B cell (primary cell): ENCODE data around the gene ANTXR1. TPM values are rescaled to one million over a fixed set of nuclear protein-coding genes. Genes with fewer than 3 reads are reported as not detected.

Source experiments
- ATAC-seq: fragments of 200-7000 bp; cut with Tn5 transposase; one replicate; pipeline ENCODE4 v1.10.0; 2021; ENCODE audit warnings: low read depth, mild to moderate bottlenecking, moderate number of reproducible peaks, moderate library complexity
- CTCF ChIA-PET: fragments of 350-600 bp; sonication (Branson Sonifier 250); formaldehyde crosslinking; loops from one replicate; lab custom pipeline; 2021; ENCODE audit warnings: antibody characterized with exemption, inconsistent platforms; lab: Charles Lee
- POLR2A ChIA-PET: fragments of 350-600 bp; sonication (Branson Sonifier 250); formaldehyde crosslinking; loops from one replicate; lab custom pipeline; 2021; ENCODE audit warnings: antibody characterized with exemption; lab: Charles Lee
- DNase-seq: peaks from one replicate; pipeline ENCODE4 v3.0.0; 2013
- H2AFZ ChIP-seq: 2 replicates; pipeline ENCODE4 v1.6.1; 2012; ENCODE audit warnings: mild to moderate bottlenecking, low read depth, low read length; ENCODE audit not compliant: insufficient read depth, poor library complexity, severe bottlenecking
- H3K27ac ChIP-seq, 2 donors: 1 replicate in 1 of 2; 2 replicates in 1 of 2; pipeline ENCODE4 v1.5.1; 2012 to 2013; ENCODE audit warnings: low read length in 2 of 2, mild to moderate bottlenecking in 2 of 2, moderate library complexity in 1 of 2
- H3K27me3 ChIP-seq, 4 experiments: fragments of 200-600 bp in 1 of 4; sonication (generic) in 1 of 4; replicated peaks in 1 of 4; 1 replicate in 2 of 4; 2 replicates in 2 of 4; pipeline versions ENCODE4 v1.6.1 to v1.7.0; 2013 to 2016; ENCODE audit warnings: low read length in 3 of 4, mild to moderate bottlenecking in 2 of 4, mixed read lengths in 1 of 4, moderate library complexity in 1 of 4; ENCODE audit not compliant: insufficient read depth in 4 of 4, control insufficient read depth in 3 of 4; ENCODE audit errors: control extremely low read depth in 1 of 4
- H3K36me3 ChIP-seq, 2 experiments: replicated peaks in 1 of 2; 1 replicate in 1 of 2; 2 replicates in 1 of 2; pipeline versions ENCODE4 v1.6.1 to v1.7.1; 2013; ENCODE audit warnings: low read length in 1 of 2; ENCODE audit not compliant: insufficient read depth in 2 of 2, control insufficient read depth in 1 of 2; ENCODE audit errors: control extremely low read depth in 1 of 2, extremely low read depth in 1 of 2
- H3K4me1 ChIP-seq, 2 donors: fragments of 200-600 bp in 1 of 2; sonication (generic) in 1 of 2; 1 replicate in 1 of 2; 2 replicates in 1 of 2; pipeline versions ENCODE4 v1.5.1 to v1.6.1; 2013 to 2017; ENCODE audit warnings: low read length in 2 of 2; ENCODE audit not compliant: control insufficient read depth in 2 of 2, insufficient read depth in 2 of 2
- H3K4me2 ChIP-seq: replicated peaks from 2 replicates; pipeline ENCODE3; 2012; ENCODE audit warnings: mild to moderate bottlenecking, low read depth, low read length; ENCODE audit not compliant: poor library complexity, severe bottlenecking
- H3K4me3 ChIP-seq, 5 experiments: fragments of 200-600 bp in 1 of 5; sonication (generic) in 1 of 5; 1 replicate in 3 of 5; 2 replicates in 2 of 5; pipeline versions ENCODE4 v1.5.1 to v1.7.0; 2011 to 2016; ENCODE audit warnings: low read length in 4 of 5, mild to moderate bottlenecking in 4 of 5, low read depth in 2 of 5, control low read depth in 1 of 5, moderate library complexity in 1 of 5; ENCODE audit not compliant: insufficient read depth in 1 of 5; ENCODE audit errors: control extremely low read depth in 1 of 5, extremely low read depth in 1 of 5
- H3K79me2 ChIP-seq: fragments of 200-600 bp; sonication (generic); one replicate; pipeline ENCODE4 v1.6.0; 2016; ENCODE audit warnings: low read length; ENCODE audit not compliant: control insufficient read depth, insufficient read depth
- H3K9ac ChIP-seq: fragments of 200-600 bp; sonication (generic); 2 replicates; pipeline ENCODE4 v1.6.1; 2017; ENCODE audit warnings: mild to moderate bottlenecking, low read length, moderate library complexity
- H3K9me3 ChIP-seq, 3 donors: one replicate each; pipeline versions ENCODE4 v1.6.1 to v1.7.1; 2013; ENCODE audit warnings: low read length in 2 of 3; ENCODE audit not compliant: control insufficient read depth in 2 of 3, insufficient read depth in 1 of 3; ENCODE audit errors: control extremely low read depth in 1 of 3
- H4K20me1 ChIP-seq: 2 replicates; pipeline ENCODE4 v1.6.0; 2012; ENCODE audit warnings: mild to moderate bottlenecking, low read length; ENCODE audit not compliant: insufficient read depth, control insufficient read depth, poor library complexity, severe bottlenecking
- H3K27ac Mint-ChIP-seq: one replicate; pipeline ENCODE4 v1.8.0; 2021; ENCODE audit warnings: mixed read lengths
- H3K27me3 Mint-ChIP-seq: one replicate; pipeline ENCODE4 v1.8.0; 2021; ENCODE audit warnings: mixed read lengths
- H3K4me1 Mint-ChIP-seq: one replicate; pipeline ENCODE4 v1.8.0; 2021; ENCODE audit warnings: mixed read lengths
- H3K4me3 Mint-ChIP-seq: one replicate; pipeline ENCODE4 v1.8.0; 2021; ENCODE audit warnings: mixed read lengths
- H3K9me3 Mint-ChIP-seq: one replicate; pipeline ENCODE4 v1.8.0; 2022; ENCODE audit warnings: mixed read lengths; ENCODE audit not compliant: insufficient read depth
- EZH2 ChIP-seq: IDR thresholded peaks from 2 replicates; pipeline ENCODE4 v1.6.1; 2012; ENCODE audit warnings: borderline replicate concordance, low read depth, mild to moderate bottlenecking, moderate library complexity, low read length; ENCODE audit not compliant: insufficient read depth, poor library complexity, severe bottlenecking
- WGBS: methylation state at CpG from one replicate; pipeline ENCODE4 v1.1.5; 2013; ENCODE audit warnings: missing lambda C conversion rate; ENCODE audit not compliant: insufficient coverage; 5-methylcytosine and 5-hydroxymethylcytosine counted together
- intact Hi-C: fragments of 100-400 bp; cut with micrococcal nuclease; formaldehyde crosslinking; loops from one replicate; pipeline ENCODE4 v1.10.0; 2022
- polyA plus RNA-seq: library from polyadenylated mRNA; depleted of rRNA; stranded (reverse); fragments of >200 nt; gene quantifications from 2 replicates; pipeline ENCODE4 v1.2.3, GENCODE V29; 2012
- total RNA-seq, 2 donors: library from RNA; stranded (reverse); fragments of 120-200 nt in 1 of 2; gene quantifications; 1 replicate in 1 of 2; 2 replicates in 1 of 2; pipeline versions ENCODE4 v1.2.3 to v1.2.4, GENCODE V29; 2013 to 2022
- TF ChIP-seq, protein P1 (sequence below): fragments of 200-600 bp; IDR thresholded peaks from one replicate; pipeline ENCODE4 v1.8.0; 2022; ENCODE audit warnings: antibody characterized with exemption, mild to moderate bottlenecking

ANTXR1 gene
- total and polyA plus RNA-seq, 2 donors (not counting 1 experiment from before 2014, with no cell fraction given), result not detected

- DNase-seq, result no peak
- H3K36me3 ChIP-seq, result no peaks in the 10 kb centered on the region
- H3K27ac ChIP-seq, result no peak overlapping the region
- H3K4me3 Mint-ChIP-seq, result no peak overlapping the region
- H3K27ac Mint-ChIP-seq, result no peak overlapping the region
- H3K9me3 ChIP-seq, result no peaks in the 10 kb centered on the region
- peaks cover 0 to 2% (median 0%) of the 10 kb centered on the region in 4 experiments for H3K27me3 ChIP-seq
- TF ChIP-seq, protein P1, sequence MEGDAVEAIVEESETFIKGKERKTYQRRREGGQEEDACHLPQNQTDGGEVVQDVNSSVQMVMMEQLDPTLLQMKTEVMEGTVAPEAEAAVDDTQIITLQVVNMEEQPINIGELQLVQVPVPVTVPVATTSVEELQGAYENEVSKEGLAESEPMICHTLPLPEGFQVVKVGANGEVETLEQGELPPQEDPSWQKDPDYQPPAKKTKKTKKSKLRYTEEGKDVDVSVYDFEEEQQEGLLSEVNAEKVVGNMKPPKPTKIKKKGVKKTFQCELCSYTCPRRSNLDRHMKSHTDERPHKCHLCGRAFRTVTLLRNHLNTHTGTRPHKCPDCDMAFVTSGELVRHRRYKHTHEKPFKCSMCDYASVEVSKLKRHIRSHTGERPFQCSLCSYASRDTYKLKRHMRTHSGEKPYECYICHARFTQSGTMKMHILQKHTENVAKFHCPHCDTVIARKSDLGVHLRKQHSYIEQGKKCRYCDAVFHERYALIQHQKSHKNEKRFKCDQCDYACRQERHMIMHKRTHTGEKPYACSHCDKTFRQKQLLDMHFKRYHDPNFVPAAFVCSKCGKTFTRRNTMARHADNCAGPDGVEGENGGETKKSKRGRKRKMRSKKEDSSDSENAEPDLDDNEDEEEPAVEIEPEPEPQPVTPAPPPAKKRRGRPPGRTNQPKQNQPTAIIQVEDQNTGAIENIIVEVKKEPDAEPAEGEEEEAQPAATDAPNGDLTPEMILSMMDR, result no peak
- TF ChIP-seq EZH2, result no peak
- ATAC-seq, result no peak
- no peak overlapping the region for H3K9ac ChIP-seq
- intact Hi-C loops, result no loop called here
- POLR2A ChIA-PET, result no interaction called here
- H2AFZ ChIP-seq, result no peak overlapping the region
- no peaks in the 10 kb centered on the region for H3K4me1 ChIP-seq
- no peaks in the 10 kb centered on the region for H3K4me1 Mint-ChIP-seq
- no peaks in the 10 kb centered on the region for H3K79me2 ChIP-seq
- H3K4me2 ChIP-seq, result no peak overlapping the region
- H4K20me1 ChIP-seq, result no peaks in the 10 kb centered on the region
- CTCF ChIA-PET, result no interaction called here
- H3K9me3 Mint-ChIP-seq, result peaks cover 2% of the 10 kb centered on the region
- H3K4me3 ChIP-seq, result no peak overlapping the region
- peaks cover 20% of the 10 kb centered on the region for H3K27me3 Mint-ChIP-seq
- 100% methylated on average over 2 of the region's 3 CpGs for WGBS
Measured at GRCh38 chr2:69133898-69134297, 120.9 kb downstream of the ANTXR1 start.

- Mint-ChIP-seq H3K4me3 (no peak overlapping the region), H3K27ac (no peak overlapping the region), H3K27me3 (peaks cover 19% of the 10 kb centered on the region), H3K9me3 (peaks cover 2% of the 10 kb centered on the region), H3K4me1 (no peaks in the 10 kb centered on the region)
- intact Hi-C loops, result no loop called here
- ChIA-PET CTCF (no interaction called here), POLR2A (no interaction called here)
- no peak overlapping the region for H3K27ac ChIP-seq
- no peak overlapping the region for H3K4me2 ChIP-seq
- no peaks in the 10 kb centered on the region for H3K79me2 ChIP-seq
- H3K36me3 ChIP-seq, result no peaks in the 10 kb centered on the region
- H3K9ac ChIP-seq, result no peak overlapping the region
- DNase-seq, result no peak
- H4K20me1 ChIP-seq, result no peaks in the 10 kb centered on the region
- TF ChIP-seq, protein P1, result no peak
- TF ChIP-seq EZH2, result no peak
- ATAC-seq, result no peak
- 80% methylated on average over 2 of the region's 3 CpGs for WGBS
- H3K27me3 ChIP-seq, result peaks cover 0 to 2% (median 0%) of the 10 kb centered on the region in 4 experiments
- H3K4me3 ChIP-seq, result no peak overlapping the region
- H3K4me1 ChIP-seq, result no peaks in the 10 kb centered on the region
- H2AFZ ChIP-seq, result no peak overlapping the region
- no peaks in the 10 kb centered on the region for H3K9me3 ChIP-seq
Measured at GRCh38 chr2:69134306-69134945, 121.4 kb downstream of the ANTXR1 start.
